Measurements from ENCODE around the gene SDC4. TPM values are rescaled to one million over a fixed set of nuclear protein-coding genes. Genes with fewer than 3 reads are reported as not detected.
A peak's percentile ranks its signal among the peaks of the same experiment; 100 is the strongest.

SDC4 gene
- total and polyA plus RNA-seq, 2 experiments from 2014 or later: 28.5 to 39.9 TPM

DNA sequence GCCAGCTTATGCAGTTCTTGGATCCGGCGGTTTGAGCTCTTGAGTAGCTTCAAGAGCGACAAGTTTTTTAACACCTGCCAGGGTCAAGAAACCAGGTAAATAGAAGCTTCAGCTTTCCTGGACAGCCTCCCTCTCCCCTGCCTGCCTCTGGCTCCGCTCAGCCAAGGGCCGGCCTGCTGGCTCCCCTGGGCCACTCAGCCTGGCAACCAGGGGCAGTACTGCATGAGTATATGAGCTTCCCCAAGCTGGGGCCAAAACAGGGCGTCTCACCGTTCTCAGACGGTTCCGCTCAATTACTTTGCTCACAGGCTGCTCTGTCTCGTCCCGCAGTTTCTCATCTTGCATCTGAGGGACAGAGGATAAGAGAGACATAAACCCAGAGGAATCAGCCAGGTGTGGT, 29.0 kb upstream of the SDC4 start (continued):
- TF ChIP-seq, protein P1, sequence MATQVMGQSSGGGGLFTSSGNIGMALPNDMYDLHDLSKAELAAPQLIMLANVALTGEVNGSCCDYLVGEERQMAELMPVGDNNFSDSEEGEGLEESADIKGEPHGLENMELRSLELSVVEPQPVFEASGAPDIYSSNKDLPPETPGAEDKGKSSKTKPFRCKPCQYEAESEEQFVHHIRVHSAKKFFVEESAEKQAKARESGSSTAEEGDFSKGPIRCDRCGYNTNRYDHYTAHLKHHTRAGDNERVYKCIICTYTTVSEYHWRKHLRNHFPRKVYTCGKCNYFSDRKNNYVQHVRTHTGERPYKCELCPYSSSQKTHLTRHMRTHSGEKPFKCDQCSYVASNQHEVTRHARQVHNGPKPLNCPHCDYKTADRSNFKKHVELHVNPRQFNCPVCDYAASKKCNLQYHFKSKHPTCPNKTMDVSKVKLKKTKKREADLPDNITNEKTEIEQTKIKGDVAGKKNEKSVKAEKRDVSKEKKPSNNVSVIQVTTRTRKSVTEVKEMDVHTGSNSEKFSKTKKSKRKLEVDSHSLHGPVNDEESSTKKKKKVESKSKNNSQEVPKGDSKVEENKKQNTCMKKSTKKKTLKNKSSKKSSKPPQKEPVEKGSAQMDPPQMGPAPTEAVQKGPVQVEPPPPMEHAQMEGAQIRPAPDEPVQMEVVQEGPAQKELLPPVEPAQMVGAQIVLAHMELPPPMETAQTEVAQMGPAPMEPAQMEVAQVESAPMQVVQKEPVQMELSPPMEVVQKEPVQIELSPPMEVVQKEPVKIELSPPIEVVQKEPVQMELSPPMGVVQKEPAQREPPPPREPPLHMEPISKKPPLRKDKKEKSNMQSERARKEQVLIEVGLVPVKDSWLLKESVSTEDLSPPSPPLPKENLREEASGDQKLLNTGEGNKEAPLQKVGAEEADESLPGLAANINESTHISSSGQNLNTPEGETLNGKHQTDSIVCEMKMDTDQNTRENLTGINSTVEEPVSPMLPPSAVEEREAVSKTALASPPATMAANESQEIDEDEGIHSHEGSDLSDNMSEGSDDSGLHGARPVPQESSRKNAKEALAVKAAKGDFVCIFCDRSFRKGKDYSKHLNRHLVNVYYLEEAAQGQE (IDR thresholded peaks at IDR 0.05; ENCODE audit: unreplicated experiment): no peak

DNA sequence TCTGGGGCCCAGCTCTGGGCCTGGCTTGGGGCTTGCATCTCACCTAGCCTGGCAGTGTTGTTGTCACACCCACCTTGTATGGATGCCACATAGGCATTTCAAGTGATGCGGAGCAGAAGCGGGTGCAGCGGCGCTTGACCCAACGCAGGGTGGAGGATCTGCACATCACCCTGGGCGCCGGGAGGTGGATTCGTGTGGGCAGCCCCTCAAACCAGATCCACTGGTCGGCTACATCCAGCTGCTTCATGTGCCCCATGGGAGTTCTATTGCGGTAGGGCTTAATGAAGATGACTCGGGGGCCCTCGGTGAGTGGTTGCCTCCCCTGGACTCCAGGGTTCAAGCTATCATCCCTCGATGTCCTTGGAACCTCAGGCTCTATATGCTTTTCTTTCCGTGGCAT, 26.7 kb upstream of the SDC4 start:
- Histone ChIP-seq H3K4me2 (no peak overlapping the region), H3K79me2 (replicated peaks; ENCODE audit: insufficient read depth) (no peaks in the 10 kb centered on the region), H3K4me3 (no peak overlapping the region), H3K27ac (ENCODE audit: low read depth) (no peak overlapping the region), H2AFZ (no peak overlapping the region), H3F3A (replicated peaks; ENCODE audit: low read depth) (no peaks in the 10 kb centered on the region), H3K4me1 (ENCODE audit: insufficient read depth) (peaks cover 10% of the 10 kb centered on the region; the same call in 1 of the 2 replicates), H3K36me3 (ENCODE audit: insufficient read depth) (no peaks in the 10 kb centered on the region), H4K20me1 (replicated peaks; ENCODE audit: insufficient read depth) (no peaks in the 10 kb centered on the region), H3K9me2 (ENCODE audit: insufficient read depth) (no peaks in the 10 kb centered on the region), H3K27me3 (ENCODE audit: insufficient read depth) (peaks cover 18% of the 10 kb centered on the region)
- Mint-ChIP-seq H3K27me3 (ENCODE audit: insufficient read depth, low read depth, poor library complexity) (peaks cover 11% of the 10 kb centered on the region), H3K9me3 (no peaks in the 10 kb centered on the region), H3K4me1 (peaks cover 14% of the 10 kb centered on the region), H3K4me3 (no peak overlapping the region; the same call in 2 of the 3 replicates), H3K36me3 (ENCODE audit: low read depth) (no peaks in the 10 kb centered on the region), H3K27ac (no peak overlapping the region)
- DNase-seq (ENCODE audit: low spot score) (no peak), ATAC-seq (no peak)
- no peak for TF ChIP-seq NANOG (IDR thresholded peaks at IDR 0.05; ENCODE audit: borderline replicate concordance)
- TF ChIP-seq POLR2AphosphoS5 (IDR thresholded peaks at IDR 0.05; ENCODE audit: low read depth): no peak
- TF ChIP-seq, protein P2, sequence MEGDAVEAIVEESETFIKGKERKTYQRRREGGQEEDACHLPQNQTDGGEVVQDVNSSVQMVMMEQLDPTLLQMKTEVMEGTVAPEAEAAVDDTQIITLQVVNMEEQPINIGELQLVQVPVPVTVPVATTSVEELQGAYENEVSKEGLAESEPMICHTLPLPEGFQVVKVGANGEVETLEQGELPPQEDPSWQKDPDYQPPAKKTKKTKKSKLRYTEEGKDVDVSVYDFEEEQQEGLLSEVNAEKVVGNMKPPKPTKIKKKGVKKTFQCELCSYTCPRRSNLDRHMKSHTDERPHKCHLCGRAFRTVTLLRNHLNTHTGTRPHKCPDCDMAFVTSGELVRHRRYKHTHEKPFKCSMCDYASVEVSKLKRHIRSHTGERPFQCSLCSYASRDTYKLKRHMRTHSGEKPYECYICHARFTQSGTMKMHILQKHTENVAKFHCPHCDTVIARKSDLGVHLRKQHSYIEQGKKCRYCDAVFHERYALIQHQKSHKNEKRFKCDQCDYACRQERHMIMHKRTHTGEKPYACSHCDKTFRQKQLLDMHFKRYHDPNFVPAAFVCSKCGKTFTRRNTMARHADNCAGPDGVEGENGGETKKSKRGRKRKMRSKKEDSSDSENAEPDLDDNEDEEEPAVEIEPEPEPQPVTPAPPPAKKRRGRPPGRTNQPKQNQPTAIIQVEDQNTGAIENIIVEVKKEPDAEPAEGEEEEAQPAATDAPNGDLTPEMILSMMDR (conservative IDR thresholded peaks at IDR 0.05; ENCODE audit: low read depth in 2 of 2): no peak
- no peak for TF ChIP-seq EZH2phosphoT487 (IDR thresholded peaks at IDR 0.05; ENCODE audit: unreplicated experiment)

DNA sequence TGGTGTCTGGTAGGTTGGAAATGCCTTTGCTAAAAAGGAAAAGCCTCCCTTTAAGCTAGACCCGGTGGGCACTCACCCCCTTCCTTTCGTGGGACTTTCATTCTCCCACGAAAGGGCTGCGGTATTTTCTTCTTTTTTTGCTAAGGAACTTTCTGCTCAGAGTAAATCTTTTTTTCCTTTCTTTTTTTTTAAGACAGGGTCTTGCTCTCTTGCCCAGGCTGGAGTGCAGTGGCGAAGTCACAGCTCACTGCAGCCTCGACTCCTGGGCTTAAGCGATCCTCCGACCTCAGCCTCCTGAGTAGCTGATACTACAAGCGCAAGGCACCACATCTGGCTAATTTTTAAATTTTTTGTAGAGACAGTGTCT, 25.9 kb upstream of the SDC4 start:
- Histone ChIP-seq H3K27ac (ENCODE audit: low read depth) (no peak overlapping the region), H2AFZ (no peak overlapping the region), H3K9me2 (ENCODE audit: insufficient read depth) (no peaks in the 10 kb centered on the region), H4K20me1 (replicated peaks; ENCODE audit: insufficient read depth) (no peaks in the 10 kb centered on the region), H3K27me3 (ENCODE audit: insufficient read depth) (peaks cover 18% of the 10 kb centered on the region), H3K4me2 (no peak overlapping the region; the same call in 1 of the 2 replicates), H3K4me3 (0 out of 2 replicates have a peak overlapping the region, but pooled peaks have one; percentile 64), H3F3A (replicated peaks; ENCODE audit: low read depth) (no peaks in the 10 kb centered on the region), H3K4me1 (ENCODE audit: insufficient read depth) (peaks cover 7% of the 10 kb centered on the region; the same call in 1 of the 2 replicates), H3K79me2 (replicated peaks; ENCODE audit: insufficient read depth) (no peaks in the 10 kb centered on the region), H3K36me3 (ENCODE audit: insufficient read depth) (no peaks in the 10 kb centered on the region)
- Mint-ChIP-seq H3K27ac (no peak overlapping the region), H3K4me1 (peaks cover 10% of the 10 kb centered on the region), H3K4me3 (peak overlapping the region; percentile 77), H3K27me3 (ENCODE audit: insufficient read depth, low read depth, poor library complexity) (peaks cover 11% of the 10 kb centered on the region), H3K36me3 (ENCODE audit: low read depth) (no peaks in the 10 kb centered on the region), H3K9me3 (no peaks in the 10 kb centered on the region)
- ATAC-seq: no peak
- TF ChIP-seq EZH2 (IDR thresholded peaks at IDR 0.05; ENCODE audit: low read depth, unreplicated experiment): no peak
- no peak for TF ChIP-seq EZH2phosphoT487 (IDR thresholded peaks at IDR 0.05; ENCODE audit: unreplicated experiment)
- no peak for TF ChIP-seq NANOG (IDR thresholded peaks at IDR 0.05; ENCODE audit: borderline replicate concordance)
- DNase-seq (ENCODE audit: low spot score): no peak
